UCSD-AML1 (cell line): ENCODE measurements around the gene SND1.

Experiments
- DNase-seq: peaks from one replicate; lab custom pipeline; 2025; ENCODE audit not compliant: unreplicated experiment; lab: John Stamatoyannopoulos, UW

The SND1 gene

GRCh38 chr7:127928222-127928621 lies 276.2 kb downstream of the SND1 start:
- no peak for DNase-seq

DNA sequence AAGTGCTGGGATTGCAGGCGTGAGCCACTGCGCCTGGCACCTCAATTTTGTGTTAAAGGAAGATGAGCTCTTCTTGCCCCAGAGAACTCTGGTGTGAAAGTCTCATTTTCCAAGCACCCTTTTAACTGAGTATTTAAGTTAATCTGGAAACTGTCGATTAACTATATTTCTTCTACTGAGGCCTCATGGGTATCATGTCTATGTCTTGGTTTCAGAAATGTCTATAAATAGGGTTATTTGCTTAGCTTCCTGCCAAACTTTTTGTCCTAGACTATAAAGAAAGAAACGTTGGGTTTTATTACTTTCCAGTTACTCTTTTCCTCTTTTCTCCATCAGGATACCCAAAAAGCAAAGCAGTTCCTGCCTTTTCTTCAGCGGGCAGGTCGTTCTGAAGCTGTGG lies 276.9 kb downstream of the SND1 start:
- no peak for DNase-seq

GRCh38 chr7:127930341-127931328 lies 278.6 kb downstream of the SND1 start:
- DNase-seq = no peak

DNA sequence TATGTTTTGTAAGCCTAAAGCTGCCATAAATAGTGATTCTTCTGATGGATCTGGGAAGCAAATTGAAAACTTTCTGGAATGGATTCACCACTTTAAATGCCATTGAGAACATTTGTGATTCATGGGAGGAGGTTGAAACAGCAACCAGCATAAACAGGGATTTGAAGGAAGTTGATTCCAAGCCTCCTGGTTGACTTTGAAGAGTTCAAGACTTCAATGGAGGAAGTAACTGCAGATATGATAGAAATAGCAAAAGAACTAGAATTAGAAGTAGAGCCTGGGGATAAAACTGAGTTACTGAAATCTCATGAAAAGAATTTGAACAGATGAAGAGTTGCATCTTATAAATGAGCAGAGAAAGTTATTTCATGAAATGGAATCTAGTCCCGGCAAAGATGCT lies 280.1 kb downstream of the SND1 start:
- no peak for DNase-seq

- no peak for DNase-seq
Observed at GRCh38 chr7:127932496-127932895, 280.5 kb downstream of the SND1 start.

DNA sequence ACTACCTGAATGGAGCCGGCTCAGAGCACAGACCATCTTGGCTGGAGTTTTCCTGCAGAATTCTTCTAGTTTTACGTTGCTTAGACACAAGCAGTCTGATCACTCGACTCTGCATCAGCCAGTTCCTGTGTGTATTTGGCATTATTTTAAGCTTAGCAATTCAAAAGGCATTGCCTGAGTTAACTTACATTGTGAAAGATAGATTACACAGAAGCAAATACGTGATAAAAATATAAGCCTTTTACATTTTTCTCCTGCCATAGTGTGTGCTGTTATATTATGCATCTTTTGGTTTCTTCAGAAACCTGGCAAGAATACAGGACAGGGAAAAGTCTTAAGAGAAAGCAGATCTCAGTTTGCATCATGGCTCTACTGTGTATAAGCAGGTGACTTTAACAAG lies 281.2 kb downstream of the SND1 start:
- DNase-seq = no peak

DNA sequence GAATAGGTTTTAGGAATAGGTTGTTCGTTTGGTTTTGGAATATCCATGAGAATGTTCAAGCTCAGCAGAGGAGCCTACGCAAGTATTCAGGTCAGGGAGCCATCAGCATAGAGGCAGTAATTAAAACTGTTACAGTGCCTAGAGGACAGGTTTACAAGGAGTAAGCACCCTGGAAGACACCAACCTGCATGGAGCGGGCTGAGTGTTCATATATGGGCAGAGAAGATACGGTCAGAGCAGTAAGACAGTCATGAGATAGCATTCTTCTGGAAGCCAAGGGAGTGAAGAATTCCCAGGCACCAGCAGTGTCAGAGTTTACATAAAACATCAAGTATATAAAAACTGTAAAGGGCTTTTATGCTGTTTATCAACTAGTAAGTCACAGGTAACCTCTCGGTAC lies 282.7 kb downstream of the SND1 start:
- DNase-seq = no peak

GRCh38 chr7:127935847-127936376 lies 283.9 kb downstream of the SND1 start:
- no peak for DNase-seq

DNA sequence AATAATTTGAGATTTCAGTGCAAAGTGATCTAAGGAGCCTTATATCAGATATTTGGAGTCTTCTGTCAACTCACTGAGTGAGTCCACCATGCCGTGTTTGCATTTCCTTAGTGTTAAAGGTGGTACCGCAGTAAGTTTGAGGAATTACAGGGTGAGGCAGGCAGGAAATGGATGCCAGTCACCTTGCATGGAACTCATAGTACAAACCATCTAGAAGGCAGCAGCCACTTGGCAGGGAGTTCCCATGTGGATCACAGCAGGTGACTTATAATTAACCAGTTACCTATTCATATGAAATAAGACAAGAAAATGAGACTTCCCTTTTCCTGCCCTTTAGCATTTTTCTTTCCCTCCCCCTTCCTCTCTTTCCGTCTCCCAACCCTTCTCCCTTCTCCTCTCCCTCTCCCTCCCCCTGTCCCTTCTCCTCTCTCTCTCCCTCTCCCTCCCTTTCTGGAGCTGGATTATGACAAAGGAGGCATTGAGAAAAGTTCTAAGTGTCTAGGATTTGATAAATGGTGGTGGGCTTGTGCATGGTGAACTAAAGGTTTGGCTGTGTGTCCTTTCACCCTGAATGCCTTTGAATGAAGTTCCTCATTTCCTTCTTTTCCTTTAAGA lies 285.2 kb downstream of the SND1 start:
- DNase-seq = no peak

DNA sequence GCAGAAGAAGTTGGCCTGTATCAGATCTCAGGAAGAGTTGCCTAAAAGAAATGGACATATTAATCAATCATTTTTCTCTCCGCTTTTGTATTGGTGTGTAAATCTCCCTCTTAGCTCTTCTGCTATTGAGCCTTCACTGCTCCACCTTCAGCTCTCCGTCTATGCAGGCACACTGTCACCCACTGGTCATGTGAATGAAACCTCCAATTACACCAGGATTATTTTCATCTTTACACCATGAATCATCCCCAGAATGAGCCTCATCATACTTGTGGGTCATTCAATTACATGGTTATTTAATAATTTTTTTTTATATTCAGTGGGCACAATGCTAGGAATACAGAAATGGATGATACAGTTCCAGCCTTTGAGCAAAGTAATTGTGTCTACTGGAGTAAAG lies 286.6 kb downstream of the SND1 start:
- DNase-seq = no peak

DNA sequence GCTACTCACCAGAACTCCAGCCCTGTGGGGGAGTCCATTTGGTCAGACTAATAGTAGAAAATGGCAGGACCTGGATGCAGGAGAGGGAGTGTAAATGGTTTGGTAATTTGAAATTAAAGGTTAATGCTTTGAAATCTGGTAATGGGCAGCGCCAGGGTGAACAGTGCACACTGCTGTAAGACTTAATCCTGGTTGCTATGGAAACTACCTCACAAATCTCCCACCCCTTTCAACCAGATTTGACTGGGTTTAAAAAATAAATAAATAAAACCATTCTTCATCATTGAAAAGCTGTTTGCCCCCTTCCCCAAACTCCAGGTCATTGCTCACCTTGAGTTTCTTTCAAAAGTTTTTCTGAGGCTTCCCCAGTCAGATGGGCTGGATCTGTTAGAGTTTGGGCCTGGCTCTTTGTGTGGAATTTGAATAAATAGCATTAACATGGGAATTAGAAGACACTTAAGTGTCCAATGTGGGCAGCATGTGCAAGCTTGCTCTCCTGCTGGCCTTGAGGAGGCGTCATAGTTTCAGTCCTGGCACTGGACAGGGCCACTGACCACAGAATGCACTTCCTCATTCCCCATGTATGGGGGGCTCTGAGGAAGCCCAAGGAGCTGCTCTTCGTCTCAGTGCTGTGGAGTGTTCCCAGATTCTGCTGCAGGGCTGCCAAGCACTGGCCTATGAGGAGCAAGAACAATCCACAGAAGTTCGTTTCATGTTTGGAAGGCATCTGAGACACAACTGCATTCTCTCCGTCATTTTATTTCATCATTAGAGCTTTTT lies 288.6 kb downstream of the SND1 start:
- DNase-seq = no peak

DNA sequence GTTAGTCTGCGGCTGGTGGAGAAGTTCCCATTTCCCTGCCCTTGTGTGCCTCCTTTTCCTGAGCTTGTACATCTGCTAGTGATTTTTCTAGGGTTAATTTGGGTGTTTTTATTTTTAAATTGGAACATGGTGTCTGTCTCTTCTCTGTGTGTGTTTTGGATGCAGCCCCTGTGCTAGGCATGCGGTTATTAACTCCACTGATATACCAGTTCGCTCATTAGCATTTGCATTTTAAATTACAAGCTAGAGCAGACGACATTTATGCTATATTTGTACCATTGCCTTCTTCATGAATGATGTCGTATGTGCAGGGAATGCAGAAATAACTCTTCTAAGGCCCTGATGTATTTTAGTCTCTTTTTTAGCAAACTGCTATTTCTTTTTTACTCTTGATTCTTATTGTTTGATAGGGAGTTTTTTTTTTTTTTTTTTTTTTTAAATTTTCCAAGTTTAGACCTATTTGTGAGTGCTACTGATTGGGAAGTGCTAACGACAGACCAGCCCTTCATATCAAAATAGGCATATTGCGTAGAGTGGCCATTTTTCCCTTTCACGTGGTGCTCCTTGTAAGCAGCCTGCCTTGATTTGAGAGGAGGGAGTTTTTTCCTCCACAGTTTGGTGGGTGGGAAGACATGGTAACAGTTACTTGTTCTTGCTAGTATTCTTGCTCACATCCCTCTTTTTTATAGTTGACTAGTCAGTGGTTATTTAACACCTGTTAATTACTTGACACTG lies 289.6 kb downstream of the SND1 start:
- no peak for DNase-seq

GRCh38 chr7:127943541-127944521 lies 291.8 kb downstream of the SND1 start:
- no peak for DNase-seq

DNA sequence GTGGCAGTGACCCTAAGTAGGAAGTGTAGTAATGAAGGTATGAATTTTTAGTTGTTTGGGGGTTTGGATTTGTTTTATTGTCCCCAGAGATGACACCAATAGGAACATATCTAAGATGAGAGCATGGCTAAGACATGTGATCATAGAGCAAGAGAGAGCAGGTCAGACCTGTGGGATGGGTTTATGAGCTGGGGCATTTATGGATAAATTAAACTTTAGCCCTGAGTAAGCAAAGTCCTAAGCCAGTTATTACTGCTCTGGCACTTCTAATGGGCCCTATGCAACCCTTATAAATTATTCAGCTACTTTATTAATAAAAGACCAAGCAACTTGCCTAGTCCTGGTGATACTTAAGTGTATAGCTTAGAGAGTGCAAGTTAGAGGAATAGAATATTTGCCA lies 294.1 kb downstream of the SND1 start:
- DNase-seq = no peak

DNA sequence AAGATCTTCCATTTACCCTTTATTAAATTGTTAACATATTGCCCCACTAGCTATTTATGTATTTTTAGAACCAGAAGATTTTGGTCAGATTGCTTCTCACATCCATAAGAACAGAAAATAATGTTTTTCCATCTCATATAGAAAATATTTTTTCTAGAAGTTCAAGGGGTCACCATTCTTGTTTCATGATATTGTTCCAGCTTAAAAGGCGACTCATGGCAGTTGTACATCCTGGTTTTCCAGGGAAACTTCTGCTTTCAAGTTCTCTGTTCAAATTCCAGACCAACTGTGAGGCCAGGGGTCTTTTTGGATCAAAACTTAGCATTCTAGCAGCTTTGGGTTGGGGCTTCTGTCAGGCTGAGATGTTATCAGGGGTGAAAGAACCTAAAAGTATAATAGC lies 294.9 kb downstream of the SND1 start:
- DNase-seq = no peak

DNA sequence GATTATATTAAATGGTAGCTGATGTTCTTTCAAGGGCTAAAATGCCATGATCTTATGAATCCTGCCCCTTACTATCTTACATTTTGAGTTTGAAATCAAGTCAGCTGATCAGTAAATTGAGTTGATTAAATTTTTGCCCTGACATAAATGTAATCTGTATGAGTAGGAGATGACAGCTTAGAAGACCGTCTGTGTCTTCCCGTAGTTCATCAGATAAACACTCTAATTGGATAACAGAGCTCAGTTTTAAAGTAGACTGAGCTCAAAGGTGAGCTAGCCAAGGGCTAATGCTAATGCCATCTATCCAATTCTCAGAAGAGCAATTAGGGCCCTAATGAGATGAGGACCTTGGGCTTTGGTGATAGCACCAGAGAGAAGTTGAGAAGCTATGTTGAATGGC lies 296.3 kb downstream of the SND1 start:
- no peak for DNase-seq

DNA sequence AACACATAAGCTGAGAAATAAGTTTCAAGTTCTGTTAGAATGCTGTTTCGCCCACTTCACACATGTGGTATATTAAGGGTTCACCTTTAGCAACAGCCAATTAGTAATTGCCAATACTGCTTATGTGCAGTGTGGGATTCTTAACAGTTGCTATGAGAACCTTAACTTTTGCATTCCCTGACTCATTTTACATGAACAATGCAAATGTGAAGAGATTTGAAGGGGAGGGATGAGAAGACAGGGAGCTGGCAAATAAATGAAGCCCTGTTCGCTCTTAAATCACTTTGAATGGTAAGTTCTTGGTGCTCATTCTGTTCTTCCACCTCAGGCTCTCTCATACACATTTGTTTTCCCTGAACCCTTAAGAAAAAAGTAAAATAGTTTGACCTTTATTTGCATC lies 296.9 kb downstream of the SND1 start:
- DNase-seq = no peak

- DNase-seq = no peak
Observed at GRCh38 chr7:127949769-127950222, 297.8 kb downstream of the SND1 start.

- DNase-seq = no peak
Observed at GRCh38 chr7:127950233-127950935, 298.4 kb downstream of the SND1 start.
